HepG2 (cell line): ENCODE measurements around the gene NCDN. TPM values are rescaled to one million over a fixed set of nuclear protein-coding genes. Genes with fewer than 3 reads are reported as not detected.

Source experiments
- ATAC-seq: fragments of 200-7000 bp; cut with Tn5 transposase; 3 replicates; pipeline ENCODE4 v1.9.1; 2020; ENCODE audit warnings: mild to moderate bottlenecking, moderate library complexity
- BruUV-seq: library from RNA; stranded (reverse); fragments of 400-500 nt; replicated peaks from 2 replicates; lab custom pipeline; 2021; lab: Mats Ljungman, UMichigan
- CTCF ChIA-PET: fragments of 300-600 bp; formaldehyde crosslinking; extraction: SDS; loops from one replicate; lab custom pipeline; 2021; ENCODE audit warnings: low total read pairs, inconsistent platforms, low intra/inter-chr PET ratio; lab: Yijun Ruan, JAX
- POLR2A ChIA-PET: fragments of 350-600 bp; sonication (Branson Sonifier 250); formaldehyde crosslinking; loops from one replicate; lab custom pipeline; 2020; ENCODE audit warnings: antibody characterized with exemption, inconsistent platforms; lab: Yijun Ruan, JAX
- DNase-seq: peaks from one replicate; pipeline ENCODE4 v3.0.0-alpha.2; 2015; ENCODE audit warnings: low spot score
- FAIRE-seq: peaks from 3 replicates; lab custom pipeline; 2011; peaks lifted over from hg19 to GRCh38; lab: Jason Lieb, UNC
- H2AFZ ChIP-seq: one replicate; pipeline ENCODE4 v1.6.1; 2011; ENCODE audit warnings: low read length, inconsistent platforms
- H3K27ac ChIP-seq: fragments of 300-600 bp; 3 replicates; pipeline ENCODE4 v1.8.0; 2011; ENCODE audit warnings: mixed run types, mild to moderate bottlenecking, mixed read lengths, low read length, inconsistent platforms; ENCODE audit not compliant: insufficient read depth; ENCODE audit errors: extremely low read length
- H3K27me3 ChIP-seq, 2 experiments: fragments of 200-600 bp in 1 of 2; 2 replicates in 1 of 2; 3 replicates in 1 of 2; pipeline versions ENCODE4 v1.6.0 to v1.8.0; 2011; ENCODE audit warnings: low read length in 2 of 2, mild to moderate bottlenecking in 2 of 2, moderate library complexity in 2 of 2, inconsistent platforms in 1 of 2; ENCODE audit not compliant: insufficient read depth in 2 of 2, control insufficient read depth in 1 of 2
- H3K36me3 ChIP-seq, 2 experiments: fragments of 200-600 bp in 1 of 2; replicated peaks in 1 of 2; 2 replicates in 1 of 2; 3 replicates in 1 of 2; pipeline versions ENCODE4 v1.5.1 to v1.8.0; 2011; ENCODE audit warnings: low read length in 2 of 2, inconsistent platforms in 1 of 2; ENCODE audit not compliant: insufficient read depth in 2 of 2, control insufficient read depth in 1 of 2
- H3K4me1 ChIP-seq: 2 replicates; pipeline ENCODE4 v1.5.1; 2012; ENCODE audit warnings: low read length, inconsistent platforms; ENCODE audit not compliant: insufficient read depth
- H3K4me2 ChIP-seq: 2 replicates; pipeline ENCODE4 v1.6.0; 2011; ENCODE audit warnings: low read depth, low read length, inconsistent platforms
- H3K4me3 ChIP-seq, 3 experiments: fragments of 200-600 bp in 1 of 3; sonication (generic), shearing (Covaris generic) in 1 of 3; replicated peaks in 1 of 3; 2 replicates each; pipeline ENCODE4 v1.5.1; 2011 to 2016; ENCODE audit warnings: low read length in 3 of 3, inconsistent platforms in 2 of 3, low read depth in 2 of 3, mild to moderate bottlenecking in 2 of 3, control low read depth in 1 of 3, mixed read lengths in 1 of 3; ENCODE audit not compliant: insufficient read depth in 1 of 3
- H3K79me2 ChIP-seq: one replicate; pipeline ENCODE4 v1.6.1; 2011; ENCODE audit warnings: low read length, inconsistent platforms; ENCODE audit not compliant: insufficient read depth
- H3K9ac ChIP-seq: 2 replicates; pipeline ENCODE4 v1.6.0; 2011; ENCODE audit warnings: mild to moderate bottlenecking, low read depth, low read length, inconsistent platforms; ENCODE audit not compliant: insufficient read depth
- H3K9me3 ChIP-seq: 2 replicates; pipeline ENCODE4 v1.5.1; 2012; ENCODE audit warnings: mild to moderate bottlenecking, low read length
- H4K20me1 ChIP-seq: 2 replicates; pipeline ENCODE4 v1.6.0; 2011; ENCODE audit warnings: inconsistent platforms, mild to moderate bottlenecking, low read length, moderate library complexity; ENCODE audit not compliant: insufficient read depth
- BORCS8-MEF2B ChIP-seq: sonication (generic); formaldehyde crosslinking; IDR thresholded peaks from 2 replicates; pipeline ENCODE4 v1.8.0; 2022; ENCODE audit warnings: mild to moderate bottlenecking, missing genetic modification reagents
- CHD2 ChIP-seq: IDR thresholded peaks from 2 replicates; pipeline ENCODE4 v1.6.1; 2011; ENCODE audit warnings: low read depth, low read length, improper control_type of control experiment
- ELF1 ChIP-seq: sonication (generic); formaldehyde crosslinking; IDR thresholded peaks from 2 replicates; pipeline ENCODE4 v1.4.0; 2020; ENCODE audit warnings: missing genetic modification reagents
- GABPA ChIP-seq, 2 experiments: IDR thresholded peaks; 2 replicates each; pipeline ENCODE4 v1.6.1; 2011 to 2016; ENCODE audit warnings: low read depth in 2 of 2, low read length in 1 of 2, missing biosample characterization in 1 of 2, missing genetic modification characterization in 1 of 2
- IRF2 ChIP-seq: IDR thresholded peaks from 2 replicates; pipeline ENCODE4 v1.6.1; 2018; ENCODE audit warnings: missing genetic modification reagents, missing compliant biosample characterization
- KDM5B ChIP-seq: sonication (generic); formaldehyde crosslinking; IDR thresholded peaks from 2 replicates; pipeline ENCODE4 v1.4.0; 2020; ENCODE audit warnings: missing genetic modification reagents, mild to moderate bottlenecking, borderline replicate concordance
- MIXL1 ChIP-seq: IDR thresholded peaks from 2 replicates; pipeline ENCODE4 v1.6.1; 2016
- MXD3 ChIP-seq: IDR thresholded peaks from 2 replicates; pipeline ENCODE4 v1.6.1; 2016; ENCODE audit warnings: mild to moderate bottlenecking, missing biosample characterization, missing genetic modification reagents
- REPIN1 ChIP-seq: sonication (generic); formaldehyde crosslinking; IDR thresholded peaks from 2 replicates; pipeline ENCODE4 v1.8.0; 2022; ENCODE audit warnings: missing genetic modification reagents, low read depth, mild to moderate bottlenecking, borderline replicate concordance
- ZBTB43 ChIP-seq: sonication (generic); formaldehyde crosslinking; conservative IDR thresholded peaks from 2 replicates; pipeline ENCODE4 v1.4.0; 2020; ENCODE audit warnings: missing genetic modification reagents
- ZFP1 ChIP-seq: IDR thresholded peaks from 2 replicates; pipeline ENCODE4 v1.6.1; 2016
- ZFP36L1 ChIP-seq: sonication (generic); formaldehyde crosslinking; IDR thresholded peaks from 2 replicates; pipeline ENCODE4 v1.8.0; 2022; ENCODE audit warnings: mild to moderate bottlenecking, missing genetic modification reagents, moderate library complexity
- ZNF101 ChIP-seq: sonication (generic); formaldehyde crosslinking; IDR thresholded peaks from 2 replicates; pipeline ENCODE4 v1.4.0; 2020; ENCODE audit warnings: mild to moderate bottlenecking, low read depth, missing genetic modification reagents, borderline replicate concordance
- ZNF121 ChIP-seq: sonication (generic); formaldehyde crosslinking; IDR thresholded peaks from 2 replicates; pipeline ENCODE4 v1.5.0; 2020; ENCODE audit warnings: mild to moderate bottlenecking, missing genetic modification reagents
- ZNF382 ChIP-seq: sonication (generic); formaldehyde crosslinking; IDR thresholded peaks from 2 replicates; pipeline ENCODE4 v1.5.0; 2020; ENCODE audit warnings: missing genetic modification reagents, mild to moderate bottlenecking, borderline replicate concordance
- ZNF552 ChIP-seq: sonication (generic); formaldehyde crosslinking; IDR thresholded peaks from 2 replicates; pipeline ENCODE4 v1.9.0; 2022; ENCODE audit warnings: missing genetic modification reagents, mild to moderate bottlenecking, borderline replicate concordance
- ZNF629 ChIP-seq: sonication (generic); formaldehyde crosslinking; conservative IDR thresholded peaks from 2 replicates; pipeline ENCODE4 v1.5.0; 2020; ENCODE audit warnings: missing genetic modification reagents
- ZNF709 ChIP-seq: sonication (generic); formaldehyde crosslinking; IDR thresholded peaks from 2 replicates; pipeline ENCODE4 v1.5.0; 2020; ENCODE audit warnings: mild to moderate bottlenecking, missing genetic modification reagents
- WGBS: methylation state at CpG from one replicate; pipeline ENCODE4 v1.1.6; 2017; ENCODE audit warnings: low lambda C conversion rate; 5-methylcytosine and 5-hydroxymethylcytosine counted together
- in situ Hi-C: cut with HindIII; loops from 2 replicates; pipeline ENCODE4 v1.10.0; 2017; ENCODE audit warnings: low pct_unique_long_range_greater_than_20kb; ENCODE audit not compliant: extremely low pct_ligation_motif_present
- intact Hi-C: fragments of 100-400 bp; cut with micrococcal nuclease; formaldehyde crosslinking; loops from one replicate; pipeline ENCODE4 v1.10.0; 2022; ENCODE audit not compliant: unreplicated experiment
- polyA plus RNA-seq, 8 experiments: library from polyadenylated mRNA; depleted of rRNA in 3 of 8; stranded (reverse) in 7 of 8; unstranded in 1 of 8; fragments of >200 nt; fragmentation: Illumina TruSeq in 4 of 8; extraction: Trizol in 4 of 8; gene quantifications; 2 replicates each; pipeline versions ENCODE4 v1.2.1 to v1.2.3, GENCODE V29; 2011 to 2016; ENCODE audit warnings: low read depth in 4 of 8, missing spikeins in 1 of 8, mixed read lengths in 1 of 8; ENCODE audit not compliant: insufficient read depth in 1 of 8
- total RNA-seq, 5 experiments: library from RNA; depleted of rRNA; stranded (reverse); fragments of >200 nt; fragmentation: Illumina TruSeq; extraction: Trizol; gene quantifications; 2 replicates each; pipeline ENCODE4 v1.2.3, GENCODE V29; 2016; ENCODE audit warnings: low read depth in 1 of 5
- TF ChIP-seq, protein P1 (sequence below): sonication (generic); formaldehyde crosslinking; IDR thresholded peaks from 2 replicates; pipeline ENCODE4 v1.4.0; 2020; ENCODE audit warnings: missing genetic modification reagents

The NCDN gene
- total and polyA plus RNA-seq, 2 of the 13 experiments (the other 11 are each of a cell fraction or from before 2014, with no cell fraction given), result 6.6 to 9.3 TPM

DNA sequence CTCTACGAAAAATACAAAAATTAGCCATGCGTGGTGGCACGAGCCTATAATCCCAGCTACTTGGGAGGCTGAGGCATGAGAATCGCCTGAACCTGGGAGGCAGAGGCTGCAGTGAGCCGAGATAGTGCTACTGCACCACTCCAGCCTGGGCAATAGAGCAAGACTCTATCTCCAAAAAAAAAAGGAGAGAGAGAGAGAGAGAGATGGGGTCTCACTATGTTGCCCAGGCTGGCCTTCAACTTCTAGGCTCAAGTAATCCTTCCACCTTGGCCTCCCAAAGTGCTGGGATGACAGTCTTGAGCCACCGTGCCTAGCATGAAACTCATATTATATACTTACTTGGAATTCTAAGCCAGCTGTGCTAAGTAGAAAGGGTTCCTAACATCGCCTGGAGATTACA lies 54.1 kb downstream of the NCDN start:
- H3K4me1 ChIP-seq, result no peaks in the 10 kb centered on the region
- WGBS, result 96% methylated on average over 7 of the region's 7 CpGs
- no peak for ATAC-seq
- BruUV-seq, result no TSS peak
- CTCF ChIA-PET, result no interaction called here
- no peaks in the 10 kb centered on the region for H3K27me3 ChIP-seq
- H3K4me2 ChIP-seq, result no peak overlapping the region
- no peaks in the 10 kb centered on the region for H3K9me3 ChIP-seq
- peak; percentile 54 for TF ChIP-seq ZNF121 (CRISPR knock-in tag)
- TF ChIP-seq ZFP36L1 (CRISPR knock-in tag), result no peak
- TF ChIP-seq, all 625 proteins: peak for 1
- Histone ChIP-seq H3K27ac (no peak overlapping the region), H3K36me3 (peaks cover 13 to 76% of the 10 kb centered on the region in 2 experiments), H3K4me3 (no peak overlapping the region), H3K79me2 (peaks cover 28% of the 10 kb centered on the region), H3K9ac (no peak overlapping the region), H4K20me1 (no peaks in the 10 kb centered on the region), H2AFZ (no peak overlapping the region)
- DNase-seq, result no peak
- in situ Hi-C loops, result no loop called here
- POLR2A ChIA-PET, result no interaction called here
- FAIRE-seq, result no peak
- intact Hi-C loops, result no loop called here

- H3K9ac ChIP-seq, result no peak overlapping the region
- ChIA-PET POLR2A (no interaction called here), CTCF (no interaction called here)
- H3K27me3 ChIP-seq, result no peaks in the 10 kb centered on the region
- H3K9me3 ChIP-seq, result no peaks in the 10 kb centered on the region
- 97% methylated on average over 8 of the region's 8 CpGs for WGBS
- H3K4me2 ChIP-seq, result no peak overlapping the region
- BruUV-seq, result no TSS peak
- TF ChIP-seq ZNF709 (CRISPR knock-in tag), result no peak
- no peak for TF ChIP-seq KDM5B (CRISPR knock-in tag)
- TF ChIP-seq ZNF382, result no peak
- no peak for TF ChIP-seq ZFP1 (CRISPR knock-in tag)
- TF ChIP-seq CHD2, result no peak
- no peak for TF ChIP-seq ZBTB43 (CRISPR knock-in tag)
- no peak for TF ChIP-seq MIXL1
- no peak for TF ChIP-seq ZNF552 (CRISPR knock-in tag)
- TF ChIP-seq IRF2 (CRISPR knock-in tag), result no peak
- TF ChIP-seq ELF1 (CRISPR knock-in tag), result no peak
- TF ChIP-seq MXD3 (CRISPR knock-in tag), result no peak
- no peak for TF ChIP-seq GABPA (IDR thresholded peaks at IDR 0.05; ENCODE audit: low read depth, low read length)
- TF ChIP-seq GABPA (CRISPR knock-in tag; IDR thresholded peaks at IDR 0.05; ENCODE audit: low read depth), result no peak
- no peak for TF ChIP-seq ZNF629
- no peak for TF ChIP-seq REPIN1
- TF ChIP-seq ZNF101, result no peak
- TF ChIP-seq BORCS8-MEF2B, result no peak
- TF ChIP-seq, protein P1, sequence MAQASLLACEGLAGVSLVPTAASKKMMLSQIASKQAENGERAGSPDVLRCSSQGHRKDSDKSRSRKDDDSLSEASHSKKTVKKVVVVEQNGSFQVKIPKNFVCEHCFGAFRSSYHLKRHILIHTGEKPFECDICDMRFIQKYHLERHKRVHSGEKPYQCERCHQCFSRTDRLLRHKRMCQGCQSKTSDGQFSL, result no peak
- peaks cover 31% of the 10 kb centered on the region for H3K79me2 ChIP-seq
- in situ Hi-C loops (no loop called here), intact Hi-C loops (no loop called here)
- peaks cover 7 to 72% of the 10 kb centered on the region in 2 experiments for H3K36me3 ChIP-seq
- H2AFZ ChIP-seq, result no peak overlapping the region
- no peak for ATAC-seq
- no peak overlapping the region for H3K4me3 ChIP-seq
- H3K4me1 ChIP-seq, result no peaks in the 10 kb centered on the region
- H3K27ac ChIP-seq, result no peak overlapping the region
- no peak for FAIRE-seq
- no peak for DNase-seq
- H4K20me1 ChIP-seq, result no peaks in the 10 kb centered on the region
Observed at GRCh38 chr1:35615440-35615839, 57.8 kb downstream of the NCDN start.
